Measurements from ENCODE around the gene TENT4B. TPM values are rescaled to one million over a fixed set of nuclear protein-coding genes. Genes with fewer than 3 reads are reported as not detected.

The TENT4B gene
- total RNA-seq, 1 experiment from 2014 or later = 18.3 TPM

GRCh38 chr16:50267651-50268050 is 114.5 kb downstream of the TENT4B start:
- ChIA-PET POLR2A (ENCODE audit: low non-redundant PET) (no interaction called here), CTCF (no interaction called here)
- Histone ChIP-seq H3K36me3 (ENCODE audit: insufficient read depth, low read length, poor library complexity, severe bottlenecking) (no peaks in the 10 kb centered on the region), H3K4me3 (ENCODE audit: low read depth, low read length, poor library complexity, severe bottlenecking) (no peak overlapping the region), H3K4me1 (ENCODE audit: insufficient read depth, low read length, poor library complexity, severe bottlenecking) (peaks cover 22% of the 10 kb centered on the region), H3K9me3 (ENCODE audit: low read depth, low read length, poor library complexity, severe bottlenecking) (no peaks in the 10 kb centered on the region), H3K27me3 (replicated peaks; ENCODE audit: insufficient read depth, low read depth, low read length, poor library complexity) (no peaks in the 10 kb centered on the region), H3K27ac (ENCODE audit: low read depth, low read length, poor library complexity, severe bottlenecking) (no peak overlapping the region)
- DNase-seq (ENCODE audit: low spot score) = no peak
- BruUV-seq (replicated peaks) = no TSS peak
- intact Hi-C loops (cut with micrococcal nuclease; ENCODE audit: unreplicated experiment) = no loop called here
- TF ChIP-seq EZH2 (IDR thresholded peaks at IDR 0.05; ENCODE audit: borderline replicate concordance, low read depth, low read length, poor library complexity, severe bottlenecking) = no peak
- TF ChIP-seq CTCF (conservative IDR thresholded peaks at IDR 0.05; ENCODE audit: low read depth, low read length) = no peak

GRCh38 chr16:50268352-50268751 is 115.2 kb downstream of the TENT4B start:
- no peaks in the 10 kb centered on the region for H3K27me3 ChIP-seq (replicated peaks; ENCODE audit: insufficient read depth, low read depth, low read length, poor library complexity)
- intact Hi-C loops (cut with micrococcal nuclease; ENCODE audit: unreplicated experiment) = no loop called here
- no peaks in the 10 kb centered on the region for H3K9me3 ChIP-seq (ENCODE audit: low read depth, low read length, poor library complexity, severe bottlenecking)
- no peak overlapping the region for H3K4me3 ChIP-seq (ENCODE audit: low read depth, low read length, poor library complexity, severe bottlenecking)
- no peak for TF ChIP-seq CTCF (conservative IDR thresholded peaks at IDR 0.05; ENCODE audit: low read depth, low read length)
- TF ChIP-seq EZH2 (IDR thresholded peaks at IDR 0.05; ENCODE audit: borderline replicate concordance, low read depth, low read length, poor library complexity, severe bottlenecking) = no peak
- no peak for DNase-seq (ENCODE audit: low spot score)
- BruUV-seq (replicated peaks) = no TSS peak
- H3K4me1 ChIP-seq (ENCODE audit: insufficient read depth, low read length, poor library complexity, severe bottlenecking) = peaks cover 22% of the 10 kb centered on the region
- ChIA-PET POLR2A (ENCODE audit: low non-redundant PET) (no interaction called here), CTCF (no interaction called here)
- H3K36me3 ChIP-seq (ENCODE audit: insufficient read depth, low read length, poor library complexity, severe bottlenecking) = no peaks in the 10 kb centered on the region
- H3K27ac ChIP-seq (ENCODE audit: low read depth, low read length, poor library complexity, severe bottlenecking) = no peak overlapping the region

- Histone ChIP-seq H3K27ac (ENCODE audit: low read depth, low read length, poor library complexity, severe bottlenecking) (no peak overlapping the region), H3K36me3 (ENCODE audit: insufficient read depth, low read length, poor library complexity, severe bottlenecking) (no peaks in the 10 kb centered on the region), H3K4me3 (ENCODE audit: low read depth, low read length, poor library complexity, severe bottlenecking) (no peak overlapping the region), H3K4me1 (ENCODE audit: insufficient read depth, low read length, poor library complexity, severe bottlenecking) (peaks cover 22% of the 10 kb centered on the region), H3K9me3 (ENCODE audit: low read depth, low read length, poor library complexity, severe bottlenecking) (no peaks in the 10 kb centered on the region), H3K27me3 (replicated peaks; ENCODE audit: insufficient read depth, low read depth, low read length, poor library complexity) (no peaks in the 10 kb centered on the region)
- CTCF ChIA-PET = no interaction called here
- no peak for DNase-seq (ENCODE audit: low spot score)
- no TSS peak for BruUV-seq (replicated peaks)
- intact Hi-C loops (cut with micrococcal nuclease; ENCODE audit: unreplicated experiment) = no loop called here
- TF ChIP-seq EZH2 (IDR thresholded peaks at IDR 0.05; ENCODE audit: borderline replicate concordance, low read depth, low read length, poor library complexity, severe bottlenecking) (no peak), CTCF (conservative IDR thresholded peaks at IDR 0.05; ENCODE audit: low read depth, low read length) (no peak)
- POLR2A ChIA-PET (ENCODE audit: low non-redundant PET) = no interaction called here
Measured at GRCh38 chr16:50269061-50269705, 116.1 kb downstream of the TENT4B start.
